ENCODE results near the gene TMEM37.

TMEM37 gene

DNA sequence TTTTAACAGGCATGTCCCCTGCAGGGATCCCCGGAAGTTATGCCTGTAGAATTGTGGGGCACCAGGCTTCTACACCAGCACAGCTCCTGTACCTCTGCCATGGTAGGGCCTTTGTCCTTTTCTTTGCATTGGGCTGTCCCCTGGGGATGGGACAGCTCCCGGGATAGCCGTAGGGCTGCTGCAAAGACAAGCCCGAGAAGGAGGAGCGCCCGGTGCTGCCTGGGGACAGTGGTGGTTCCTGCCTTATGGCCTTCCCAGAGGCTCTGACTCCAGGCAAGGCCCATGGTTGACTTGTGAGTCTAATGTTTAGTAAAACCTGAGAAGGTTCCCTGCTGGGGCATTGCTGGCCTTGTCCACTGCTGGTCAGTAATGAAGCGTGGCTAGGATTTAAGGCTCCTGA, 30.9 kb downstream of the TMEM37 start:
- no peaks in the 10 kb centered on the region for H3K4me1 Mint-ChIP-seq
- no peaks in the 10 kb centered on the region for H3K36me3 Mint-ChIP-seq (ENCODE audit: insufficient read depth)
- no peak for ATAC-seq (replicated peaks; ENCODE audit: extremely low read depth, poor library complexity, severe bottlenecking)
- no peaks in the 10 kb centered on the region for H3K9me3 Mint-ChIP-seq
- H3K27ac Mint-ChIP-seq (ENCODE audit: low read depth) = no peak overlapping the region
- H3K4me3 Mint-ChIP-seq = no peak overlapping the region
- no peaks in the 10 kb centered on the region for H3K27me3 Mint-ChIP-seq
- DNase-seq (ENCODE audit: low spot score in 2 of 2) = no peak

DNA sequence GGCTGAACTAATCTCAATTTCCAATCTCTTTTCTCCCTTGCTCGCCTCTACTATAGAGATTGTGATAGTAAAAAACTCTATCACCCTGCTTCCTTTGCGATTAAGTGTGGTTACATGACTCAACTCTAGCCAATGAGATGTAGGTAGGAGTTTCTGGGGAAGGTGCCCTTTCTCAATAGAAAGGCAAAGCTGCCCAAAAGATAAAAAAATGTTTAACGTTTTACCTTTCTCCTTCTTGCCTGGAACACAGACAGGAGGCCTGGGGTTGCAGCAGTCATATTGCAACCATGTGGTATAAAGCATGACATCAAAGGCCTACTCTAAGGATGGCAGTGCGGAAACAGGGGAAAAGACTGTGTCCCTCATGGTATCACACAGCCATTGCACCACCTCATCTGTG, 31.5 kb downstream of the TMEM37 start:
- Mint-ChIP-seq H3K4me3 (no peak overlapping the region), H3K36me3 (ENCODE audit: insufficient read depth) (no peaks in the 10 kb centered on the region), H3K27ac (ENCODE audit: low read depth) (no peak overlapping the region), H3K27me3 (no peaks in the 10 kb centered on the region), H3K9me3 (no peaks in the 10 kb centered on the region), H3K4me1 (no peaks in the 10 kb centered on the region)
- DNase-seq (ENCODE audit: low spot score in 2 of 2) = no peak
- ATAC-seq (replicated peaks; ENCODE audit: extremely low read depth, poor library complexity, severe bottlenecking) = no peak

DNA sequence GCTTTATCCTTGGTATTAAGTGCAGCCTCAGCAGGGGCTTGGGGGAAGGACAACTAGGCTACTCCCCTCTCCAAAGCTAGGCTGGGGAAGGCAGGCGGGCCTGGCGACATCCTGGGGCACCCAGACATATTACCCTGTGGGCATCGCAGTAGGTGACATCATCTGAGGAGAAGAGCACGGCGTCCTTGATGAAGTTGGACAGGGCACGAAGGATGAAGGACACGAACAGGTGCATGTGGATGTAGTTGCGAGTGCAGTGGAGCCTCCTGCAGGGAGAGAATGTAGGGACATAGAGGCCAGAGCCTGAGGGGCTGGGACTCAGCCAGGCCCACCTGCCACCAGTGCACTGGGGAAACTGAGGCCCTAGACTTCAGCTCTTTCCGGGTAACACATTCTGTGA, 32.3 kb downstream of the TMEM37 start:
- H3K27ac Mint-ChIP-seq (ENCODE audit: low read depth) = no peak overlapping the region
- H3K4me3 Mint-ChIP-seq = no peak overlapping the region
- no peaks in the 10 kb centered on the region for H3K4me1 Mint-ChIP-seq

DNA sequence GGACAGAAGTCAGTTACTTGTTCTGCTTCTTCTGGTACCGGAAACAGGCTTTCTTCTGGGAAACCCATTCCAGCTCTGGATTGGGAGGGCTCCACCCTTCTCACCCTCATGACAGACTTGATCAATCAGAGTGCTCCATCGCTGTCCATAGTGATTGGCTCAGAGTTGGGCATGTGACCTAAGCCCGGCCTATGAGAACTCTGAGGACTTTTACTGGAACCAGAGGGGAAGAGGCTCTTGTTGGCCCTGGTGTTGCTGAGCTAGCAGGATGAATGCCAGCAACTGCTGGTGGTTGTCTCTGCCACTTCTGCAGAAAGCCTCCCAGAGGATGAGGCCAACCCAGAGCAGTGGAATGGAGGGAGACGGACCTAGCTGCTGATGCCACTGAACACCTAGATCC, 33.3 kb downstream of the TMEM37 start:
- Mint-ChIP-seq H3K4me3 (no peak overlapping the region), H3K27me3 (no peaks in the 10 kb centered on the region), H3K9me3 (no peaks in the 10 kb centered on the region), H3K4me1 (no peaks in the 10 kb centered on the region), H3K36me3 (ENCODE audit: insufficient read depth) (no peaks in the 10 kb centered on the region), H3K27ac (ENCODE audit: low read depth) (no peak overlapping the region)
- DNase-seq (ENCODE audit: low spot score in 2 of 2) = no peak
- no peak for ATAC-seq (replicated peaks; ENCODE audit: extremely low read depth, poor library complexity, severe bottlenecking)

More for the DNA sequence above, 32.3 kb downstream of the TMEM37 start:
- Mint-ChIP-seq H3K36me3 (ENCODE audit: insufficient read depth) (no peaks in the 10 kb centered on the region), H3K9me3 (no peaks in the 10 kb centered on the region), H3K27me3 (no peaks in the 10 kb centered on the region)
- DNase-seq (ENCODE audit: low spot score in 2 of 2) (no peak), ATAC-seq (replicated peaks; ENCODE audit: extremely low read depth, poor library complexity, severe bottlenecking) (no peak)

DNA sequence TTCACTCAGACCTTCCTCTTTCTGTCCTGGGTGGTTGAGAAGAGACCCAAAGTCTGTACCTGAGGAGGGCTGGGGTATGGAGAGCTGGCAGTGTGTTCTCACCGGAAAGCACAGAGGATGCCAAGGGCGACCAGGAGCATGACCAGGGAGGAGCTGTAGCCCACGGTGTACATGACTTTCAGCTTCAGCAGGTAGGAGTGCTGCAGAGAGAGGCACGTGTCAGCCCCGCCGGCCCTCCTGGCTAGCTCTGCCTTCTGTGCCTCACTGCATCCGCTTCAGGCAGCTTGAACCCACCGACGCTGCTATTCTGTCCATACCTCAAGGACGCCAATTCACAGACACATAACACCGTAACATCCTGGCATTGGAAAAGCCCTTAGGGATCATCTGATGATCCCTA, 34.0 kb downstream of the TMEM37 start:
- ATAC-seq (replicated peaks; ENCODE audit: extremely low read depth, poor library complexity, severe bottlenecking) (no peak), DNase-seq (ENCODE audit: low spot score in 2 of 2) (no peak)
- Mint-ChIP-seq H3K9me3 (no peaks in the 10 kb centered on the region), H3K4me1 (no peaks in the 10 kb centered on the region), H3K36me3 (ENCODE audit: insufficient read depth) (no peaks in the 10 kb centered on the region), H3K27me3 (no peaks in the 10 kb centered on the region), H3K27ac (ENCODE audit: low read depth) (no peak overlapping the region), H3K4me3 (no peak overlapping the region)

DNA sequence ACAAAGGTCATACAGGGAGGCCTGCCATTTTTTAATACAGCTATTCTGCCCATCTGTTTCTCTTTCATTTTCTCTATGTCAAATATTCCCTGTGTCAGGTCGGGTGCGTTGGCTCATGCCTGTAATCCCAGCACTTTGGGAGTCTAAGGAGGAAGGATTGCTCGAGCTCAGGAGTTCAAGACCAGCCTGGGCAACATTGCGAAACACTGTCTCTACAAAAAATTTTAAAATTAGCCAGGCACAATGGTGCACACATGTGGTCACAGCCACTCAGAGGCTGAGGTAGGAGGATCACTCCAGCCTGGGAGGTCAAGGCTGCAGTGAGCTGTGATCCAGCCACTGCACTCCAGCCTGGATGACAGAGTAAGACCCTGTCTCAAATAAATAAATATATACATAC, 34.7 kb downstream of the TMEM37 start:
- Mint-ChIP-seq H3K4me3 (no peak overlapping the region), H3K27me3 (no peaks in the 10 kb centered on the region), H3K4me1 (no peaks in the 10 kb centered on the region), H3K9me3 (no peaks in the 10 kb centered on the region), H3K36me3 (ENCODE audit: insufficient read depth) (no peaks in the 10 kb centered on the region), H3K27ac (ENCODE audit: low read depth) (no peak overlapping the region)
- ATAC-seq (replicated peaks; ENCODE audit: extremely low read depth, poor library complexity, severe bottlenecking) = no peak
- no peak for DNase-seq (ENCODE audit: low spot score in 2 of 2)

DNA sequence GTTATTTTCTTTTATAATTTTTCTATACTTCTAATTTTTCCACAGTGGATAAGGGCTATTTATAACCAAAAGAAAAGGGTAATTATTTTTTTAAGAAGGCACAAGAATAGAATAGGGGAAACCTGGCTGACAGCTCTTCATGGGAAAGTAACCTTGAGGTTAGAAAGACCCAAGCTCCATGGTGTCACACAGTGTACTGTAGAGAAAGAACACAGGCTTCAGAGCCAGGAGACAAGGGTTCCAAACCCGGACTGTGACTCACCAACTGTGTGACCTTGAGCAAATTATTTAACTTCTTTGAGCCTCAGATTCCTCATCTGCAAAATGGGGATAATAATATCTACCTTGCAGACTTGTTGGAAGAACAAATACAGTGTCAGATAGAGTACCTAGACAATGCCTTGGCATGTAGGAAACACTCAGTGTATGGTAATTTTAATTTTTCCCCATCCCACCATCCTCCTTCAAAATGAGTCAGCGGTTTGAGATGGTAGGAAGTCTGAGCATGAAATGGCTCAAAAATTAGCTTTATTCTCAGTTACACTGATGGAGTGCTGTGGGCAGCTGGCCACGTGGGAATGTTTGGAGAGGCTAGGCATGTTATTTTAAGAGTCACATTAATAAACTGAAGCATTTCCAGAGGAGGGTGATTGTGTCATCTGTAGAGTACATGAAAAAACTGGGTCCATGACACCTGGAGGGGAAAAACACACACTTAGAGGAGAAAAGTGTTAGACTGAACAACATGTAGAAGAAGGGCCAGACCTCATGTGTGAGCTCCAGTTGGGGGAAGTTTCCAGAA, 36.7 kb downstream of the TMEM37 start:
- H3K9me3 Mint-ChIP-seq = no peaks in the 10 kb centered on the region
- no peaks in the 10 kb centered on the region for H3K27me3 Mint-ChIP-seq
- DNase-seq (ENCODE audit: low spot score in 2 of 2) (no peak), ATAC-seq (replicated peaks; ENCODE audit: extremely low read depth, poor library complexity, severe bottlenecking) (no peak)
- H3K27ac Mint-ChIP-seq (ENCODE audit: low read depth) = no peak overlapping the region
- H3K36me3 Mint-ChIP-seq (ENCODE audit: insufficient read depth) = no peaks in the 10 kb centered on the region
- H3K4me1 Mint-ChIP-seq = no peaks in the 10 kb centered on the region
- no peak overlapping the region for H3K4me3 Mint-ChIP-seq

DNA sequence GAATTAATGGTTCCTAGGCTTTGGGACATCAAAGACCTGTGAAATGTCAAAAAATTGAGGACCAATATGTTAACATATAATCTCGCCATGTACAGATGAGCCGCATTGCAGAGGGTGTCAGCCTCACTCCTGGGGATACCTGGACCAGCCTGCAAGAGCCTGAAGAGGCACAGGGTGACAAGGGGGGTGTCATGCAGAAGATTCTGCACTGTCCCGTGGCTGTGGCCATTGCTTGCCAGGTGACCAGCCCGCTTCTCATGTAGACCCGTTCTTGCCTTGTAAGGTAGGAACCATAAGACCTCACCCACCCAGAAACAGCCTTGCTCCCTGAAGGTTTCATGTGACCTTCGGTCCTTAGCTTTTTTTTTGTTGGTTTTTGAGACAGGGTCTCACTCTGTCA, 37.5 kb downstream of the TMEM37 start:
- H3K9me3 Mint-ChIP-seq = no peaks in the 10 kb centered on the region
- H3K4me3 Mint-ChIP-seq = no peak overlapping the region
- ATAC-seq (replicated peaks; ENCODE audit: extremely low read depth, poor library complexity, severe bottlenecking) (no peak), DNase-seq (ENCODE audit: low spot score in 2 of 2) (no peak)
- H3K27ac Mint-ChIP-seq (ENCODE audit: low read depth) = no peak overlapping the region
- H3K36me3 Mint-ChIP-seq (ENCODE audit: insufficient read depth) = no peaks in the 10 kb centered on the region
- H3K4me1 Mint-ChIP-seq = no peaks in the 10 kb centered on the region
- H3K27me3 Mint-ChIP-seq = no peaks in the 10 kb centered on the region

DNA sequence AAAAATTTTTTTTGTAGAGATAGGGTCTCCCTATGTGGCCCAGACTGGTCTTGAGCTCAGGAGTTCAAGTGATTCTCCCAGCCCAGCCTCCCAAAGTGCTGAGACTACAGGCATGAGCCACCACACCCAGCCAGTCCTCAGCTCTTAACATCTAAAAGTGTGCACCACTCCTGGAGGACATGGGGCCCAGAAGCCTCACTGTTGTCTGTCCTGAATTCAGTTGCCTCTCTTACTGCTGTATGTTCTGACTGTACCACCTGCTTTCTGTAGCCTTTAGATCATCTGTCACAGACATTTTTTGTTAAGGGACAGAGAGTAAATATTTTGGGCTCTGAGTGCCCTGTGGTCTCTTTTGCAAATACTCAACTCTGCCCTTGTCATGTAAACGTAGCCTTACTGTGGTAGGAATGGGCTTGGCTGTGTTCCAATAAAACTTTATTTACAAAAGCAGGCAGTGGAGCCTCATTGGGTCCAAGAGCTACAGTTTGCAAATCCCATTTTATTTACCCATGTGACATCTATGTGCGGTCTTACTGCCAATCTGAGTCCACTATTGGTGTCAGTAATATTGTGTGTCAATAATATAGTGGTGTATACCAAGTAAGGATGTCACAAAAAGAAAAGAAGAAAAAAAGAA, 38.1 kb downstream of the TMEM37 start:
- H3K36me3 Mint-ChIP-seq (ENCODE audit: insufficient read depth) = no peaks in the 10 kb centered on the region
- no peak overlapping the region for H3K27ac Mint-ChIP-seq (ENCODE audit: low read depth)
- H3K4me3 Mint-ChIP-seq = no peak overlapping the region
- H3K4me1 Mint-ChIP-seq = no peaks in the 10 kb centered on the region
- no peaks in the 10 kb centered on the region for H3K27me3 Mint-ChIP-seq
- no peak for DNase-seq (ENCODE audit: low spot score in 2 of 2)
- no peak for ATAC-seq (replicated peaks; ENCODE audit: extremely low read depth, poor library complexity, severe bottlenecking)
- H3K9me3 Mint-ChIP-seq = no peaks in the 10 kb centered on the region

DNA sequence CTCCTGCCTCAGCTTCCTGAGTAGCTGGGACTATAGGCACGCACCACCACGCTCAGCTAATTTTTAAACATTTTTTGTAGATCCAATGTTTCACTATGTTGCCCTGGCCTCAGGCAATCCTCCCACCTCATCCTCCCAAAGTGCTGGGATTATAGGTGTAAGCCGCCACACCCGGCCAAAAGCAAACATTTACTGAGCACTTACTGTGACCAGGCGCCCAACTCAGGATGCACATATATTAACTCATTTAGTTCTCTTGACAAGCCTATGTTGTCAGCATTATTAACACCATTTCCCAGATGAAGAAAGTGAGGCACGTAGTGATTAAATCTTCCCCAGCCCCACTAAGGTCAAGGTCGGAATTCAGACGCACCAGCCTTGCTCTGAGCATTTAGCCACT, 41.1 kb downstream of the TMEM37 start:
- H3K4me3 Mint-ChIP-seq = no peak overlapping the region
- H3K4me1 Mint-ChIP-seq = peaks cover 5% of the 10 kb centered on the region
- no peaks in the 10 kb centered on the region for H3K9me3 Mint-ChIP-seq
- H3K36me3 Mint-ChIP-seq (ENCODE audit: insufficient read depth) = peaks cover 3% of the 10 kb centered on the region
- DNase-seq (ENCODE audit: low spot score in 2 of 2) = no peak
- no peak overlapping the region for H3K27ac Mint-ChIP-seq (ENCODE audit: low read depth)
- H3K27me3 Mint-ChIP-seq = peaks cover 11% of the 10 kb centered on the region
- ATAC-seq (replicated peaks; ENCODE audit: extremely low read depth, poor library complexity, severe bottlenecking) = no peak

DNA sequence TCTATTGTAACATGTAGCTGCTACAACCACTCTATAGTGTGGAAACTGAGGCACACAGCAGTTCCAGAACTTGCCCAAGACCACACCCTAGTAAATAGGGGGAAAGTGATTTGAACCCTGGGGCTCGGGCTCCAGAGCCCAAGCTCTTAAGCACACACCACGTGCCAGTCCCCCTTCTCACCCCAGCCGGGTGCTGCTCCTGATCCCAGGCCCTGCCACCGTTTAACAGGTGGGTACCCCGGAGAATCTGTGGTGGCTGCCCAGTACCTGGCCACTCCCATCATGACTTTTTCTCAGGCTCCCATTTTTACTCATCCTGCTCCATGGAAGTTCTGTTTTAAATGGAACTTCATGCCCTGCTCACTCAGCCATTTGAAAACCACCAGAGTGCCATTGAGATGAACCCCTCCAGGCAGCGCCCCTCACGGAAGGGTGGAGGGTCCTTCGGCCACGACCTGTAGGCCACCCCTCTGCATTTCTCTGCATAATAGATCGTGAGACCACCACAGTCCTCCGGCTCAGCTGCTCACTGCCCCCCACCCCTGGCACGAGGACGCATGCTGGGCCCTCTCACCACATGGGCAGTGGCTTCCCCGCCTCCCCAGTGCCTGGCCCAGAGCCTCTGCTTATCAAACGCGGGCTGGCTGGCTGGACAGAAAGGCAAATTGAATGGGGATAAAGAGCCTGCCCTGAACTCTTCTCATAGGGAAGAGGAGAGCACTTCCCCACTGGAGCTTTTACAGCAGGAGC, 42.1 kb downstream of the TMEM37 start:
- peaks cover 19% of the 10 kb centered on the region for H3K27me3 Mint-ChIP-seq
- ATAC-seq (replicated peaks; ENCODE audit: extremely low read depth, poor library complexity, severe bottlenecking) = no peak
- H3K36me3 Mint-ChIP-seq (ENCODE audit: insufficient read depth) = peaks cover 3% of the 10 kb centered on the region
- H3K4me1 Mint-ChIP-seq = peaks cover 5% of the 10 kb centered on the region
- H3K4me3 Mint-ChIP-seq = no peak overlapping the region
- DNase-seq (ENCODE audit: low spot score in 2 of 2) = no peak
- H3K27ac Mint-ChIP-seq (ENCODE audit: low read depth) = no peak overlapping the region
- H3K9me3 Mint-ChIP-seq = no peaks in the 10 kb centered on the region

DNA sequence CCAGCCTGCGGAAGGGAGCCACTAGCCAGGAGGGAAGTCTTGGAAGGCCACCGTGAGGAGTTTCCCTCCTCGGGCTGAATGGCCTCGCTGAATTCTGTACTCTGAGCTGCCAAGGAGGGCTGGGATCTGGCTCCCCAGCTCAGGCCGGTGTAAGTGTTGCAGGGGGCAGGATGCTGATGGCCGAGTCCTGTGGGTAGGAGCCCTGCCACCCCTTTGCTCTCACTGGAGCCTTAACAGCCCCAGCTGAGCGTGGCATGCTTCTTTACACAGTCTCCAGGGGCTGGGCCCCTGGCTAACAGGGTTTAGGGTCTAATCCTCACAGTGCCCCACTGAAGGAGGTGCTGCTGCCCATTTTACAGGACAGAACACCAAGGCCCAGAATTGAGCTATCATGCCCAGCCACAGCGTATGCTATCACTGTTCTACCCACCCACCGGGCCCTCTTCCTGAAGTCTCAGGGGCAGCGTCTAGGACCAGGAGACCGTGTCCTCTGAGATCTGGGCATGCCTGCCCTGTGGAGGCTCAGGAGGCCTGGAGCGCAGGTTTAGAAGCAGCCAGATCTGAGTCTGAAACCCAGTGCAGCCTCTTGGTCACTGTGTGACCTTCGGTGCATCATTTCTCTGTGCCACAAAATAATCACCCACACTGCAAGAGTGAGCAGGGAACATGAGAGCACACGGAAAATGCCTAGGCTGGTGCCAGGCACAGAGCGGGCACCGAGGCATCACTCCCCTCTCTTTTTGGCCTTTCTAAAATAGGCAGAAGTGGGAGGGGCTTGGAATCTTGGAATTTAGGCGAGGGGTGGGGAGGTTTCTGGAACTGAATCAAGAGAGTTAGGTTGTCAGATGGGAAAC, 42.9 kb downstream of the TMEM37 start:
- no peak overlapping the region for H3K4me3 Mint-ChIP-seq
- H3K9me3 Mint-ChIP-seq = no peaks in the 10 kb centered on the region
- no peak for DNase-seq (ENCODE audit: low spot score in 2 of 2)
- H3K27ac Mint-ChIP-seq (ENCODE audit: low read depth) = no peak overlapping the region
- peaks cover 21% of the 10 kb centered on the region for H3K27me3 Mint-ChIP-seq
- ATAC-seq (replicated peaks; ENCODE audit: extremely low read depth, poor library complexity, severe bottlenecking) = no peak
- peaks cover 3% of the 10 kb centered on the region for H3K36me3 Mint-ChIP-seq (ENCODE audit: insufficient read depth)
- H3K4me1 Mint-ChIP-seq = peaks cover 5% of the 10 kb centered on the region
